Measurements from ENCODE around the gene C1GALT1.

The C1GALT1 gene

GRCh38 chr7:7181519-7182155 is 707 bp upstream of the C1GALT1 start:
- TF ChIP-seq SPI1 (IDR thresholded peaks at IDR 0.05; ENCODE audit: borderline replicate concordance, low read depth) (peak; percentile 8; the same call in 1 of the 2 replicates), POLR2AphosphoS5 (IDR thresholded peaks at IDR 0.05; ENCODE audit: low read depth) (no peak; the same call in 1 of the 2 replicates)
- peak overlapping the region; percentile 93 for H3K27ac ChIP-seq (replicated peaks)
- DNase-seq (ENCODE audit: low read depth in 1 of 2, low spot score in 1 of 2) = peak; percentile 74 to 75
- H3K27me3 ChIP-seq (ENCODE audit: insufficient read depth, poor library complexity, severe bottlenecking) = no peaks in the 10 kb centered on the region
- peak overlapping the region; percentile 60 for H3K4me3 ChIP-seq (replicated peaks; ENCODE audit: insufficient read depth, low read length)

- Histone ChIP-seq H3K27ac (replicated peaks) (peak overlapping the region; percentile 84), H3K27me3 (ENCODE audit: insufficient read depth, poor library complexity, severe bottlenecking) (no peaks in the 10 kb centered on the region), H3K4me3 (replicated peaks; ENCODE audit: insufficient read depth, low read length) (peak overlapping the region; percentile 90)
- TF ChIP-seq REST (IDR thresholded peaks at IDR 0.05; ENCODE audit: insufficient replicate concordance, low read depth) = no peak
- TF ChIP-seq SPI1 (IDR thresholded peaks at IDR 0.05; ENCODE audit: borderline replicate concordance, low read depth) = no peak
- no peak for TF ChIP-seq CTCF (IDR thresholded peaks at IDR 0.05; ENCODE audit: insufficient read depth, low read length)
- TF ChIP-seq GABPA (IDR thresholded peaks at IDR 0.05; ENCODE audit: low read depth) = no peak
- no peak for TF ChIP-seq POLR2AphosphoS5 (IDR thresholded peaks at IDR 0.05; ENCODE audit: low read depth)
- peak in 1 of 2 experiments; percentile 14 for DNase-seq (ENCODE audit: low read depth in 1 of 2, low spot score in 1 of 2)
These were observed 905 bp downstream of the C1GALT1 start for GRCh38 chr7:7183061-7183837.

GRCh38 chr7:7183838-7184463 is 1.6 kb downstream of the C1GALT1 start:
- H3K27ac ChIP-seq (replicated peaks) = no peak overlapping the region; the same call in 1 of the 2 replicates
- H3K4me3 ChIP-seq (replicated peaks; ENCODE audit: insufficient read depth, low read length) = peak overlapping the region; percentile 90
- DNase-seq (ENCODE audit: low read depth in 1 of 2, low spot score in 1 of 2) = no peak
- no peak for TF ChIP-seq GABPA (IDR thresholded peaks at IDR 0.05; ENCODE audit: low read depth)
- TF ChIP-seq SPI1 (IDR thresholded peaks at IDR 0.05; ENCODE audit: borderline replicate concordance, low read depth) = no peak
- TF ChIP-seq CTCF (IDR thresholded peaks at IDR 0.05; ENCODE audit: insufficient read depth, low read length) = no peak
- TF ChIP-seq POLR2AphosphoS5 (IDR thresholded peaks at IDR 0.05; ENCODE audit: low read depth) = no peak
- no peak for TF ChIP-seq REST (IDR thresholded peaks at IDR 0.05; ENCODE audit: insufficient replicate concordance, low read depth)
- no peaks in the 10 kb centered on the region for H3K27me3 ChIP-seq (ENCODE audit: insufficient read depth, poor library complexity, severe bottlenecking)
